Gastrocnemius medialis (tissue), 4 donors: ENCODE data around the gene OVAAL.

Experiments used
- POLR2A ChIP-seq, 2 donors: fragments of 450-650 bp; IDR thresholded peaks; one replicate each; pipeline ENCODE4 v1.6.1; 2017; ENCODE audit warnings: antibody characterized with exemption in 2 of 2, mild to moderate bottlenecking in 2 of 2, moderate library complexity in 2 of 2
- TF ChIP-seq, protein P1 (sequence below), 5 experiments: fragments of 450-650 bp in 3 of 5; fragments of 200-600 bp in 2 of 5; sonication (generic) in 2 of 5; IDR thresholded peaks in 4 of 5; conservative IDR thresholded peaks in 1 of 5; 1 replicate in 4 of 5; 2 replicates in 1 of 5; pipeline ENCODE4 v1.5.1; 2016 to 2019; ENCODE audit warnings: antibody characterized with exemption in 5 of 5, mild to moderate bottlenecking in 3 of 5, moderate library complexity in 3 of 5

DNA sequence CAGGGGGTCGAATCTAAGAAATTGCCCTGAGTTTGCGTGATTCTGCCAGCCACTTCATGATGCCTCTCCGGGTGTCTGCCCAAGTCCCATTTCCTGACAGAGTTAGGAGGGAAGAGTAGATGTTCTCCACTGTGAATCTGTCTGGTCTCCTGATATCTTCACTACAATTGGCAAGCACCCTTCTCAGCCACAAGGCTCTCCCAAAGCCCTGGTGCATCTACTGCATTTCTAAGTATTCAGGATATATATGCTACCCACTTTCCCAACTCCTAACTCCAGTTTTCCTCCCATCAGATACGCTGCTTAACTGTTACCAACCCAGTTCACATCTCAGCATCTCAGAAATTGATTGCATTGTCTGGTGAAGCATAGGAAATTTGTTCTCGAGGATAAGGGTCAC lies 25.9 kb upstream of the OVAAL start:
- no peak for TF ChIP-seq POLR2A (IDR thresholded peaks at IDR 0.05)
- TF ChIP-seq, protein P1, sequence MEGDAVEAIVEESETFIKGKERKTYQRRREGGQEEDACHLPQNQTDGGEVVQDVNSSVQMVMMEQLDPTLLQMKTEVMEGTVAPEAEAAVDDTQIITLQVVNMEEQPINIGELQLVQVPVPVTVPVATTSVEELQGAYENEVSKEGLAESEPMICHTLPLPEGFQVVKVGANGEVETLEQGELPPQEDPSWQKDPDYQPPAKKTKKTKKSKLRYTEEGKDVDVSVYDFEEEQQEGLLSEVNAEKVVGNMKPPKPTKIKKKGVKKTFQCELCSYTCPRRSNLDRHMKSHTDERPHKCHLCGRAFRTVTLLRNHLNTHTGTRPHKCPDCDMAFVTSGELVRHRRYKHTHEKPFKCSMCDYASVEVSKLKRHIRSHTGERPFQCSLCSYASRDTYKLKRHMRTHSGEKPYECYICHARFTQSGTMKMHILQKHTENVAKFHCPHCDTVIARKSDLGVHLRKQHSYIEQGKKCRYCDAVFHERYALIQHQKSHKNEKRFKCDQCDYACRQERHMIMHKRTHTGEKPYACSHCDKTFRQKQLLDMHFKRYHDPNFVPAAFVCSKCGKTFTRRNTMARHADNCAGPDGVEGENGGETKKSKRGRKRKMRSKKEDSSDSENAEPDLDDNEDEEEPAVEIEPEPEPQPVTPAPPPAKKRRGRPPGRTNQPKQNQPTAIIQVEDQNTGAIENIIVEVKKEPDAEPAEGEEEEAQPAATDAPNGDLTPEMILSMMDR (IDR thresholded peaks at IDR 0.05 in 4 of 5, conservative IDR thresholded peaks at IDR 0.05 in 1 of 5) = no peak
